ENCODE results near the gene SLC30A3. TPM values are rescaled to one million over a fixed set of nuclear protein-coding genes. Genes with fewer than 3 reads are reported as not detected.
A peak's percentile ranks its signal among the peaks of the same experiment; 100 is the strongest.

The SLC30A3 gene
- total RNA-seq, 6 donors from 2014 or later = 0.20 to 2.3 (median 1.2) TPM

GRCh38 chr2:27238976-27239375 is 23.9 kb downstream of the SLC30A3 start:
- WGBS, 2 donors = 94 to 100% methylated on average over 6 to 7 of the region's 8 CpGs
- H3K27ac ChIP-seq = no peak overlapping the region
- TF ChIP-seq POLR2A (IDR thresholded peaks at IDR 0.05) (no peak), CTCF (IDR thresholded peaks at IDR 0.05) (no peak), EP300 (IDR thresholded peaks at IDR 0.05) (no peak), POLR2AphosphoS5 (IDR thresholded peaks at IDR 0.05) (no peak)
- no peaks in the 10 kb centered on the region for H3K4me1 ChIP-seq
- DNase-seq (no peak), ATAC-seq (ENCODE audit: low FRiP score in 2 of 2) (no peak)
- H3K27me3 ChIP-seq = no peaks in the 10 kb centered on the region
- H3K4me3 ChIP-seq = no peak overlapping the region
- H3K36me3 ChIP-seq = peaks cover 31 to 100% (median 99%) of the 10 kb centered on the region in 4 donors
- H3K9me3 ChIP-seq = no peaks in the 10 kb centered on the region

GRCh38 chr2:27237341-27237945 is 25.4 kb downstream of the SLC30A3 start:
- DNase-seq (no peak), ATAC-seq (ENCODE audit: low FRiP score in 2 of 2) (no peak)
- WGBS, 2 donors = 96 to 97% methylated on average over 10 to 15 of the region's 15 CpGs
- Histone ChIP-seq H3K4me1 (no peaks in the 10 kb centered on the region), H3K36me3 (peaks cover 42 to 100% (median 100%) of the 10 kb centered on the region in 4 donors), H3K27ac (no peak overlapping the region), H3K27me3 (no peaks in the 10 kb centered on the region), H3K4me3 (no peak overlapping the region), H3K9me3 (no peaks in the 10 kb centered on the region)
- TF ChIP-seq EP300 (IDR thresholded peaks at IDR 0.05) = no peak
- TF ChIP-seq POLR2A (IDR thresholded peaks at IDR 0.05) = no peak
- no peak for TF ChIP-seq POLR2AphosphoS5 (IDR thresholded peaks at IDR 0.05)
- no peak for TF ChIP-seq CTCF (IDR thresholded peaks at IDR 0.05)

GRCh38 chr2:27236626-27237025 is 26.2 kb downstream of the SLC30A3 start:
- Histone ChIP-seq H3K27ac (no peak overlapping the region), H3K36me3 (peaks cover 48 to 100% (median 100%) of the 10 kb centered on the region in 4 donors), H3K27me3 (no peaks in the 10 kb centered on the region), H3K4me3 (no peak overlapping the region), H3K4me1 (no peaks in the 10 kb centered on the region), H3K9me3 (no peaks in the 10 kb centered on the region)
- DNase-seq (no peak), ATAC-seq (ENCODE audit: low FRiP score in 2 of 2) (no peak)
- TF ChIP-seq POLR2A (IDR thresholded peaks at IDR 0.05) (no peak), CTCF (IDR thresholded peaks at IDR 0.05) (no peak), POLR2AphosphoS5 (IDR thresholded peaks at IDR 0.05) (no peak), EP300 (IDR thresholded peaks at IDR 0.05) (no peak)
- 87 to 100% methylated on average over 3 of the region's 3 CpGs for WGBS, 2 donors

GRCh38 chr2:27236136-27236535 is 26.7 kb downstream of the SLC30A3 start:
- Histone ChIP-seq H3K9me3 (no peaks in the 10 kb centered on the region), H3K4me3 (no peak overlapping the region), H3K27ac (no peak overlapping the region), H3K36me3 (peaks cover 48 to 100% (median 100%) of the 10 kb centered on the region in 4 donors), H3K27me3 (no peaks in the 10 kb centered on the region), H3K4me1 (no peaks in the 10 kb centered on the region)
- 97% methylated on average over 10 of the region's 12 CpGs for WGBS, 2 donors
- ATAC-seq (ENCODE audit: low FRiP score in 2 of 2) (no peak), DNase-seq (no peak)
- TF ChIP-seq POLR2A (IDR thresholded peaks at IDR 0.05) (no peak), POLR2AphosphoS5 (IDR thresholded peaks at IDR 0.05) (no peak), EP300 (IDR thresholded peaks at IDR 0.05) (no peak), CTCF (IDR thresholded peaks at IDR 0.05) (no peak)

- H3K27me3 ChIP-seq = no peaks in the 10 kb centered on the region
- H3K9me3 ChIP-seq = no peaks in the 10 kb centered on the region
- peaks cover 44 to 99% (median 86%) of the 10 kb centered on the region in 4 donors for H3K36me3 ChIP-seq
- ATAC-seq (ENCODE audit: low FRiP score in 2 of 2) = peak in 1 of 2 donors; percentile 7
- no peaks in the 10 kb centered on the region for H3K4me1 ChIP-seq
- DNase-seq = no peak
- H3K4me3 ChIP-seq = no peak overlapping the region
- WGBS, 2 donors = 93 to 95% methylated on average over 9 to 14 of the region's 14 CpGs
- no peak overlapping the region for H3K27ac ChIP-seq
- TF ChIP-seq POLR2AphosphoS5 (IDR thresholded peaks at IDR 0.05) (no peak), POLR2A (IDR thresholded peaks at IDR 0.05) (no peak), EP300 (IDR thresholded peaks at IDR 0.05) (no peak), CTCF (IDR thresholded peaks at IDR 0.05) (no peak)
These were observed 29.5 kb downstream of the SLC30A3 start for GRCh38 chr2:27233341-27233740.
